ENCODE results near the gene GOLGA8K. TPM values are rescaled to one million over a fixed set of nuclear protein-coding genes. Genes with fewer than 3 reads are reported as not detected.
"Not testable (repeated sequence)": the region's sequence is repeated elsewhere in the genome, so short reads cannot be mapped to it uniquely, and the experiment has no call there.

GOLGA8K gene
- total RNA-seq, 1 experiment from 2014 or later: 0.85 TPM

DNA sequence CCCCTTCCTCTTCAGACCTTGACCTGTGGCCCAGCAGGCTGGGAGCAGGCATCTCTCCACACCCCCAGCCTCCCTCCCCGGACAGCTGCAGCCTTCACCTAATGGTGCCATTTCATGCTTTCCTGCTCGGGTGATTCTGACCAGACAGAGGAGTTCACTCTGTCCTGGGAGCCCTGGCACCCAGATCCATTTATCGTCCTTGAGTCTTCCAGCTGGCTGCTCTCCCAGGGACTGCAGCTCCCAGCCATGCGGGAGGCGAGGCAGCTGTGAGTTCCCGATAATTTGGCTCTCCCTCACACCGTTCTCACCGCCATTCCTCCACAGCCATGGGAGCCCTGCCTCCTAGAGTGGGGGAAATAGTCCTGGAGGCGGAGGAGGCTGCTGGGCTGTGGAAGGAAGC, 32.6 kb downstream of the GOLGA8K start:
- H2BK5ac ChIP-seq (ENCODE audit: insufficient read length, low read length); H2BK12ac ChIP-seq (ENCODE audit: insufficient read length, low read depth, low read length); H3K9me3 Mint-ChIP-seq; H3K56ac ChIP-seq (ENCODE audit: insufficient read length, low read depth, low read length); H3K36me3 Mint-ChIP-seq (ENCODE audit: insufficient read depth in 1 of 3, low read depth in 3 of 3); H3K23ac ChIP-seq (ENCODE audit: insufficient read length, low read depth, low read length); H2AK5ac ChIP-seq (ENCODE audit: insufficient read length, low read length); H3K4me1 Mint-ChIP-seq; H4K91ac ChIP-seq (ENCODE audit: insufficient read length, low read depth, low read length); H3K79me1 ChIP-seq (ENCODE audit: insufficient read depth, low read depth, low read length, poor library complexity, severe bottlenecking); H3K79me2 ChIP-seq (ENCODE audit: insufficient read depth, low read length); H2AFZ ChIP-seq (ENCODE audit: low read length); H4K20me1 ChIP-seq (ENCODE audit: control insufficient read depth, insufficient read depth, insufficient read length); H3K27me3 Mint-ChIP-seq (ENCODE audit: low read depth); H3K9me3 ChIP-seq (ENCODE audit: control insufficient read depth, low read depth, low read length); H2BK15ac ChIP-seq (ENCODE audit: low read depth, low read length); H3K4me3 Mint-ChIP-seq; H3K14ac ChIP-seq (ENCODE audit: insufficient read depth, low read length); H3K4me1 ChIP-seq (ENCODE audit: insufficient read depth, low read length); H3K4ac ChIP-seq (ENCODE audit: low read depth, low read length); H2BK20ac ChIP-seq (ENCODE audit: low read depth, low read length, poor library complexity, severe bottlenecking); H3K4me2 ChIP-seq (ENCODE audit: insufficient read depth, insufficient read length, low read length); H3K27ac ChIP-seq (ENCODE audit: insufficient read length, low read depth, low read length); H3K9ac ChIP-seq (ENCODE audit: extremely low read depth, insufficient read length, low read length); H3T11ph ChIP-seq (ENCODE audit: low read length); H4K8ac ChIP-seq (replicated peaks; ENCODE audit: insufficient read length, low read depth, low read length); H4K5ac ChIP-seq (ENCODE audit: insufficient read length, low read depth, low read length); H3K27ac Mint-ChIP-seq; H2BK120ac ChIP-seq (ENCODE audit: low read depth, low read length, poor library complexity, severe bottlenecking); H3K27me3 ChIP-seq (ENCODE audit: insufficient read depth, low read length); DNase-seq; H3K23me2 ChIP-seq (ENCODE audit: insufficient read length, low read depth, low read length, poor library complexity, severe bottlenecking); H3K18ac ChIP-seq (ENCODE audit: insufficient read length, low read depth, low read length): not testable (repeated sequence)
- WGBS (ENCODE audit: extremely low coverage, insufficient read length, low lambda C conversion rate): no CpG with 5 or more reads among the region's 9 CpGs

DNA sequence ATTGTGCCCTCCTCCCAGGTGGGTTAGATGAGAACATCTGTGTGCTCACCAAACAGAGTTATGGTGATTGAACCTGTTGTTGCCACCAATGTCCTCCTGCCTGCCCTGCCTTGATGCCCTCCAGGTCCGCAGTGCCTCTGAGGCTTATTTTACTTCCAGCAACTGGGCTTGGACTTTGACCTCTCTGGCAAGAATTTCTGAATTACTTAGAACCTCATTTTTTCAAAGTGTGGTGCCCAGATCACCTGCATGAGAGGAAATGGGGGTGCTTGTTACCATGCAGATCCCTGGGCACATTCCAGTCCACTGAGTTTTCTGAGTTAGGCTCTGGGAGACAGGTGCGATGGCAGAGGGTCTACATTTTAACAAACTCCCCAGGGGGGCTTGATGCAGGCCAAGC, 33.0 kb downstream of the GOLGA8K start:
- not testable (repeated sequence) for H2BK15ac ChIP-seq (ENCODE audit: low read depth, low read length); H3K4me1 ChIP-seq (ENCODE audit: insufficient read depth, low read length); H2AK5ac ChIP-seq (ENCODE audit: insufficient read length, low read length); H3K23me2 ChIP-seq (ENCODE audit: insufficient read length, low read depth, low read length, poor library complexity, severe bottlenecking); H3K27me3 Mint-ChIP-seq (ENCODE audit: low read depth); H3K4me3 Mint-ChIP-seq; H3K23ac ChIP-seq (ENCODE audit: insufficient read length, low read depth, low read length); H3K79me1 ChIP-seq (ENCODE audit: insufficient read depth, low read depth, low read length, poor library complexity, severe bottlenecking); H2BK12ac ChIP-seq (ENCODE audit: insufficient read length, low read depth, low read length); H2BK120ac ChIP-seq (ENCODE audit: low read depth, low read length, poor library complexity, severe bottlenecking); H3K4ac ChIP-seq (ENCODE audit: low read depth, low read length); H3K9ac ChIP-seq (ENCODE audit: extremely low read depth, insufficient read length, low read length); H3K4me2 ChIP-seq (ENCODE audit: insufficient read depth, insufficient read length, low read length); DNase-seq; H3K9me3 ChIP-seq (ENCODE audit: control insufficient read depth, low read depth, low read length); H2BK20ac ChIP-seq (ENCODE audit: low read depth, low read length, poor library complexity, severe bottlenecking); H4K8ac ChIP-seq (replicated peaks; ENCODE audit: insufficient read length, low read depth, low read length); H3K56ac ChIP-seq (ENCODE audit: insufficient read length, low read depth, low read length); H3K9me3 Mint-ChIP-seq; H4K5ac ChIP-seq (ENCODE audit: insufficient read length, low read depth, low read length); H3K14ac ChIP-seq (ENCODE audit: insufficient read depth, low read length); H3K18ac ChIP-seq (ENCODE audit: insufficient read length, low read depth, low read length); H4K20me1 ChIP-seq (ENCODE audit: control insufficient read depth, insufficient read depth, insufficient read length); H2BK5ac ChIP-seq (ENCODE audit: insufficient read length, low read length); H3T11ph ChIP-seq (ENCODE audit: low read length); H3K36me3 Mint-ChIP-seq (ENCODE audit: insufficient read depth in 1 of 3, low read depth in 3 of 3); H3K27ac Mint-ChIP-seq; H4K91ac ChIP-seq (ENCODE audit: insufficient read length, low read depth, low read length); H3K79me2 ChIP-seq (ENCODE audit: insufficient read depth, low read length); H3K4me1 Mint-ChIP-seq; H2AFZ ChIP-seq (ENCODE audit: low read length); H3K27ac ChIP-seq (ENCODE audit: insufficient read length, low read depth, low read length); H3K27me3 ChIP-seq (ENCODE audit: insufficient read depth, low read length)
- no CpG with 5 or more reads among the region's 2 CpGs for WGBS (ENCODE audit: extremely low coverage, insufficient read length, low lambda C conversion rate)
